RPMI8226 (cell line): ENCODE measurements around the gene IL17C.
"Not testable (repeated sequence)": the region's sequence is repeated elsewhere in the genome, so short reads cannot be mapped to it uniquely, and the experiment has no call there.

ENCODE experiments used
- DNase-seq: peaks from one replicate; pipeline ENCODE4 v3.0.0-alpha.2; 2015

The IL17C gene

DNA sequence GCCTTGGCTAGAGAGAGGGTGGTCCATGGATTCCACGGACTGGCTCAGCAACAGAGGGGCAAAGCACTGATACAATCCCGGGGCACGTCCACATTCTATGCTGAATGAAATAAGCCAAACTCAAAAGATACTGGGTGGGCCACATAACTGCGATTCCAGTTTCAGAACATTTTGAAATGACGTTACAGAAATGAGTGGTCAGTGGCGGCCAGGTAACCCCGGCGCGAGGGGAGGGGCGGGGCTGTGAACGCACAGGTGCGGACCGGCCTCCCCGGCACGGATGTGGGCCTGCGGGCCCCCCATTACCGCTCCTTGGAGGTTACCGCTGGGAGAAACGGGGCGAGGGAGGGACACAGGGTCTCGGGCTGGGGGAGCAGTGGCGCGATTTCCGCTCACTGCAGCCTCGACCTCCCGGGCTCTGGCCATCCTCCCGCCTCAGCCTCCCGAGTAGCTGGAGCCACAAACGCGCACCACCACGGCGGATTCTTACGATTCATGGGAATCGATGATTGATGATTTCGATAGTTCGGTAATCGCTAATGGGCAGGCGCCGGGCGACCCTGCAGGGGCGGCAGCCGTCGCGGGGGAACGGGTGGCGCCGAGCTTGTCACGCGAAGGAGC, 24.0 kb downstream of the IL17C start:
- DNase-seq: no peak

DNA sequence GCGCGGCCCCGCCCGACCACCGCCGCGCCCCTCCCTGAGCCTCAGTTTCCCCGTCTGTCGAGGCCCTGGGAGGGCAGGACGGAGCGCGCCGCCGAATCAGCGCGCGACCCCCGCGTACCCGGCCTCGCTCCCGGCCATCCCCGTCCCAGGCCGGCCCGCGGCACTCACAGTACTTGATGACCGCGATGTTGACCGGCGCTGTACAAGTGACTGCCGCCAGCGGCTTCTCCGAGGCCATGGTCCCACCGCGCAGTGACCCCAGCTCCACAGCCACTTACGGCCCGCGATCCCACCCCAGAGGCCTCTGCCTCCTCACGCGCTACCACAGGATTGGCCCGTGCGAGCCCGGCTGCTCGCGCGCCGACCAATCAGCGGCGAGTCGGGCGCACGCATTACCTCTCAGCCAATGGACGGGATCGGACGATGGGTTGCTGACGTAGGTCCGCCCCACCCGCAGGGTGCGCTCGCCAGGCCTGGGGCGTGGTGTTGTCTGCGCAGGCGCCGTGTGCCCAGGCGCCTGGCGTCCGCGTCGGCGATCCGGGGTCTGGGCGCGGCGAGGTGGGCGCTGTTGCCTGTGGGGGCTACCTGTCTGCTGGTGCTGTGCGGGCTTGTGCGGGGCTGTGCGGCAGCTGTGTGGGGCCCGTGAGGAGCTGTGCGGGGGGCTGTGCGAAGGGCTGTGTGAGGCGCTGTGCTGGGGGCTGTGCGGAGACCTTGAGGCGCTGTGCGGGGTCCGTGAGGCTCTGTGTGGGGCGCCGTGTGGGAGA, 24.7 kb downstream of the IL17C start, which contains the start of gene MVD:
Gene MVD, minus strand, starts transcription at position 249 of the 764 bp plus-strand sequence. Its CDS starts 11 bp downstream, at position 238.
- DNase-seq: peak; percentile 95

DNA sequence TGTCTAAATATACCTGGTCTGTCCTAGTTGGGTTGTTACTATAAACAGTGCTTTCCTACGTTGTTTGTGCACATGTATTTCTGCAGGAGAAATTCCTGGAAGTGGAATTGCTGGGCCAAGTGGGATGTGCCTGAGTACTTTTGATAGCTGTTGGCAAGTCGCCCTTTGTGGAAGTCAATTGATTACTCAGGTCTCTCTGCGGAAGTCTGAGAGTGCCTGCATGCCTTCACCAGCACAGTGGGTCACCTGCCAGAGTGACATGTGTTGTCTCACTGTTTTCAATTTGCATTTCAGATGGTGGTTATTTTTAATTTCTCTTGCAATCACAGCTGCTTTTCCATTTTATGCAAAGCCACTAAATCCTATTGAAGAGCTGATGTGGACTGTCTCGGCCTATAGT, 26.8 kb downstream of the IL17C start:
- DNase-seq: no peak

DNA sequence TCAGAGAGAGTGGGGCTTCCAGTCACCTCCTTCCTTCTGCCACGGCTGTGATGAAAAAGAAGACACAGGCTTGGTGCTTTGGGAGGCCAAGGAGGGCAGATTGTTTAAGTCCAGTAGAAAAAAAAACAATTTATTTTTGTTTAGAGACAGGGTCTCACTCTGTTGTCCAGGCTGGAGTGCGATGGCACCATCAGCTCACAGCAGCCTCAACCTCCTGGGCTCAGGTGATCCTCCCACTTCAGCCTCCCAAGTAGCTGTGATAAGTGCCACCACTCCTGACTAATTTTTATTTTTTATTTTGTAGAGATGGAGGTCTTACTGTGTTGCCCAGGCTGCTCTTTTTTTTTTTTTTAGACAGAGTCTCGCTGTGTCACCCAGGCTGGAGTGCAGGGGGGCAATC, 27.2 kb downstream of the IL17C start:
- no peak for DNase-seq

DNA sequence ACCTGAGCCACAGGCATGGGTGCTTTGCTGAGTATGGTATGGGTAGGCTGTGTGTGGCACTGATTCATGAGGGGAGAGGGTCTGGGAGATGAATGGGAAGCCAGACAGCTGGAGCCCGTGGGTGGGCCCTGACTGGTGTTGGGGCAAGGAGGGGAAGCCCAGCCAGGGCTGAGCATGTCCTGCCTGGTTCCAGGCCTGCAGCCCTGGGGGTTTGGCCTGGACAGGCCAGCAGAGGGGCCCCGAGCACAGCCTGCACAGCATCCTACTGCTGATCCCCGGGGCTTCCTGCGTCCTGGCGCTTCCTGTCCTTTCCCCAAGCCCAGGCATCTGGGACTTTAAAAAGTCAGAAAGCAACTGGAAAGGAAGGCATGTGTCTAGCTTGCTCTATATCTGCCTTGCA, 29.1 kb downstream of the IL17C start:
- DNase-seq: no peak

DNA sequence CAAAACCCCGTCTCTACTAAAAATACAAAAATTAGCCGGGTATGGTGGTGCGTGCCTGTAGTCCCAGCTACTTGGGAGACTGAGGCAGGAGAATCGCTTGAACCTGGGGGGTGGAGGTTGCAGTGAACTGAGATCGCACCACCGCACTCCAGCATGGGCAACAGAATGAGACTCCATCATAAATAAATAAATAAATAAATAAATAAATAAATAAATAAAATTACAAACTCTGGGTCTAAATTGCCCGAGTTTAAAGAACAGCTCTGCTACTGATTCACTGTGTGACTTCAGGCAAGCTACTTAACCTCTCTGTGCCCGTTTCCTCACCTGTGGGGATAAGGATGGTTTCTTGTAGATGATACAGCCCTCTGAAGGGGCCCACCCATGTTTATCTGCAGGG, 31.1 kb downstream of the IL17C start:
- not testable (repeated sequence) for DNase-seq

DNA sequence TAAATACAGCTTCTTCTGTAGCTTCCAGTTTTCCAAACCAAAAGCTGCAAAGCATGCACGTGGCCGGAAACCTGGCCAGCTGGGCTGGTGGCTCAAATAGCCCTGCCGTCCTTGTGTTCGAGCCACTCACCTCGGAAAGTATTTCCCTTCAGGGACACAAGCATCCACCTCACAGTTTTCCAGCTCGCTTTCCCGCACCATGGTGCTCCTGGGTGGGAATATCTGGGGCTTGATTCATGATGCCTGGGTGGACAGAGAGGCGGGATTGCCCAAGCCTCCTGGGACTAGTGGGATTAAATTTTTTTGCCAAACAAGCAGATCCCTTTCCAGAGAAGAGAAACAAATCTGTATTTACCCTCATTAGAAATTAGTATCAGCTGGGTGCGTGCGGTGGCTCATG, 31.6 kb downstream of the IL17C start:
- DNase-seq: no peak

DNA sequence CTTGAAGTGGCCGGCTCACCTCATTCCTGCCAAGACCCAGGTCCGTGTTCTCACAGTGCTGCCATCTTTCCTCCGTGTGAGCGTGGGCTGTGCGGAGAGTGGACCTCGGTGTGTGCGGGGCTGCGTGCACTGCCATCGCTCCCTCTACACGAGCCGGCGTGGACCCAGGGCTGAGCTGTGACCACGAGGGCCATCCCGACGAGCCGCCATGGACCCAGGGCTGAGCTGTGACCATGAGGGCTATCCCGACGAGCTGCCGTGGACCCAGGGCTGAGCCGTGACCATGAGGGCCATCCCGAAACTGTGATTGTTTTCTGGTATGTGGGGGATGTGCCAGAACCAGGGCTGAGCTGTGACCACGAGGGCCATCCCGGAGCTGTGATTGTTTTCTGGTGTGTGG, 33.4 kb downstream of the IL17C start:
- no peak for DNase-seq

DNA sequence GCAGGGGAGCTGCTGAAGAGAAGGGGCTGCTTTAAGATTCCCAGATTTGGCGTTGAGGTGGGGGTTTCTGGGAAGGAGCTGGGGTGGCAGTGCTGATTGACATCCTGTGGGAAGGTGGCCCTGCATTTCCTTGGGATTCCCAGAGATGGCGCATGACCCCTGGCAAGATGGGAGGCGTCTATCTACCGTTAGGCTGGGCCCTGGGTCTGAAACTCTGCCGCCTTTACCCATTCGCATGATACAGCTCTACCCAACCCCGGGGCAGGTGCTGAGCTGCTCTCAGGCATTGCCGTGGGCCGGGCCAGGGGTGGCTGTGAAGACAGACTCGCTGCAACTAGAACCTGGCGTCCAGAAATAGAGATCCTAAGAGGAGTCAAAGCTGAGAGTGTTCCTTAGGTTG, 34.4 kb downstream of the IL17C start:
- no peak for DNase-seq

DNA sequence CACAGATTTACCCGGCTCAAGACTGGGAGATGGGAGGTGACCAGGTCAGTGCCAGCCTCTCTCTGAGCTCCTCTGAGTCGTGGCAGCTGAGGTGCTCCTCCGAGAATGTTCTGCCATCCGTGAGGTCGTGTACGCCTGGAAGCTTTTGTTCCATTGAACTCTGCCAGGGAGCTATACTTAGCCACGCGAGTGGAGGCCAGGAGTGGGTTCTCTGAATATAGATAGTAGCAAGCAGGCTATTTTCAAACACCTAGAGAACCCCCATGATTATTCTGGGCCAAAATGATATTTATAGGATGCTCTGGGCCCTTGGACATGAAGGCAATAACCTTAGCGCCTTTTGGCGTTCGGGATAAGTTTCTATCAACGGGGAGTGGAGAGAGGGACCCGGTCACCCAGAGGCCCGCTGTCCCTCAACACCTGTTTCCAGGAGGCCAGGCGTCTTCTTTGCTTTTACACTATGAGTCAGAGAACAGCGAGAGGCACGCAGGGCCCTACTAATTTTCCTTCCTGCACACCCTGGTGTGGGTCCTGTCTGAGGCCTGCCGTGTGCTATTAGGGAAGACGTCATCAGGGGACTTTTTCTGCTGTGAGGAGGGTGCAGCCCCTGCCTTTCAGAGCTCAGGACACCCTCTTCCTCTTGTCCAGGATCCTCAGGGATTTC, 35.5 kb downstream of the IL17C start:
- no peak for DNase-seq

DNA sequence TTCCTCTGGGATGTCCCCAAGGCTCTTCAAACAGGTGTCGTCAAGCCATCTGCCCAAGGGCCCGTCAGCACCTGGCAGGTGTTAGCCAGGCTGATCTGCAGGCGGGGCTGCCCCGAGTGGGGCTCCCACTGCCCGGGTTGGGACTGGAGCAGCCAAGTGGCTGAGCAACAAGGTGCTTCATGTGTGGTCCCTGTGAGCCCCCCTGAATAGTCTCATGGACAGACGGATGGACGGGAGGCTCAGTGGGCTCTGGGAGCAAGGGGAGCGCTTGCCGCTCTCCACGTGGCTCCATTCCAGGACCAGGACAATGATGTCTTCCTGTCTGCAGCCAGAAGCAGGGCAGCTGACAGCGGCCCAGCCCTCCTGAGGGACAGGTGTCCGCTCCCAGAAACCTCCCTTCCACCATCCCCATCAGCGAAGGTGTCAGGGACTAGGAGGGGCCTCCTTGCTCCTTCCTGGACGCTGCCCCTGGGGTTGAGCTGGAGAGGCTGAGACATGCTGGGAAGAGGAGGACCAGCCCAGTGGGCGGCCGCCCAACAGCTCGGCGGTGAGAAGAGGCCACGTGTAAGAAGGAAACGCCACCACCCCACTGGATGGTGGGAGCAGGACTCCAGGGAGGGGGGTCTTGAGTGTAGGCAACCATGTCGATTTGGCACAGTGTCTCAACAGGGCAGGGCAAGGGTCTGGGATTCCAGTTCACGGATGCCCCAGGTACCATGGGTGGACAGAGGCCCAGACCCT, 38.3 kb downstream of the IL17C start:
- no peak for DNase-seq

DNA sequence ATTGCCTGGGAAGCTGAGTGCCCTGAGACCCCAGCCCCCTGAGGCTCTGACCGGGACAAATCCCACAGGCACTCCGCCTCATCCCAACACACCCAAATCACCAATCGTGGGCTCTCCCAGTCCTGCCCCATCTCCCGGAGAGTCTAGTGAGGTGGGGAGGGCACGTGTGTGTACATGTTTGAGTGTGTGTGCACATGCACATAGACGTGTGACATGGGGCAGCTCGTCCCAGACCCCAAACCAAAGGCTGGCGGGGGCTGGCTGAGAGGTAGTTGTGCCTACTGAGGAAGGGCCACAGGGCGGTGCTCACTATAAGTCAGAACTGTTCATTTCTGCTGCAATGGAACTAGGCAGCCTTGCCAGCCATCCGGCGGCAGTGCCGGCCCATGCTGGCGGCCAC, 39.3 kb downstream of the IL17C start:
- no peak for DNase-seq

DNA sequence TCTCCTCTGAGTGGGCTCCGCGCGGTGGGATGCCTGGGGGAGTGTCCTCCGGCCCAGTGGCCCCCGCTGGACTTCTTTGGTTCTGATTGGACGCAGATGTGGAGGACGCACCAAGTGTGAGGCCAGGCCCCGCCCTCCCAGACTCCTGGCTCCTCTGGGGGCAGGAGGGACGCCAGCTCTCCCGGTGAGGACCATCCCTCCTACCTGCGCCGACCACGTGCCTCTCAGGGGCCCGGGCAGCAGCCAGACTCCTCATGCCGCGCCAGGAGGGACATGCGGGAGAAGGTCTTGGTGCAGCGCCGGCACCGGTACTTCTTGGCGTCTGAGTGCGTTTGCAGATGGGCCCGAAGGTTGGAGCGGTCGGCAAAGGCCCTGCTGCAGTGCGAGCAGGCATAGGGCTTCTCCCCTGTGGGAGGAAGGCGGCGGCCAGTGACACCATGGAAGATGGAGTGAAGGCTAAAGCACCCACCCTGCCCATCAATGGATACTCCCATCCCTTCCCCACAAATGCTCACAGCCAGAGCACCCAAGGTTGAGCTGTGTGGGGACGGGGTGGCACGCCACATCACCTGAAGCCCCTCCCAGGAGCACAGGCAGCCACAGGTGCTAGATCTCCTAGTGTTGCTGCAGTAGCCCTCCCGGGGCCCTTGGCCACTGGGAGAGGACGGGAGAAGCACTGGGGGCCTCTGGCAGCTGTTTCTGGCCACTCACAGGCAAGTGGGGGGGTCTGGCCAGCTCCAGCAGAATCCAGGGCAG, 40.0 kb downstream of the IL17C start:
- DNase-seq: no peak

DNA sequence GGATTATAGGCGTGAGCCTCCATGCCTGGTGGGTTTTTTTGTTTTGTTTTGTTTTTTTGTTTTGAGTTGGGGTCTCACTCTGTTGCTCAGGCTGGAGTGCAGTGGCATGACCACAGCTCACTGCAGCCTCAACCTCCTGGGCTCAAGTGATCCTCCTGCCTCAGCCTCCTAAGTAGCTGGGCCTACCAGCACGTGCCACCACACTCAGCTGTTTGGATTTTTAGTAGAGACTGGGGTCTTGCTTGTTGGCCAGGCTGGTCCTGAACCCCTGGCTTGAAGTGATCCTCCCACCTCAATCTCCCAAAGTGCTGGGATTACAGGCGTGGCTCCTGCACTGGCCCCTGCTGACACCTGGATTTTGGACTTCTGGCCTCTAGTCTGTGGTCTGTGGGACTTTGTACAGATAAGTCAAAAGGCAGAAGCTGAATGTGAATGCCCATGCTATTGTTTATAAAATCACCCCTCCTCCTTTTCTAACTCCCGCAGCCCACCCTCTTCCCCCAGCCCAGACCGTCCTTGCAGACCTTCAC, 42.2 kb downstream of the IL17C start:
- DNase-seq: no peak

DNA sequence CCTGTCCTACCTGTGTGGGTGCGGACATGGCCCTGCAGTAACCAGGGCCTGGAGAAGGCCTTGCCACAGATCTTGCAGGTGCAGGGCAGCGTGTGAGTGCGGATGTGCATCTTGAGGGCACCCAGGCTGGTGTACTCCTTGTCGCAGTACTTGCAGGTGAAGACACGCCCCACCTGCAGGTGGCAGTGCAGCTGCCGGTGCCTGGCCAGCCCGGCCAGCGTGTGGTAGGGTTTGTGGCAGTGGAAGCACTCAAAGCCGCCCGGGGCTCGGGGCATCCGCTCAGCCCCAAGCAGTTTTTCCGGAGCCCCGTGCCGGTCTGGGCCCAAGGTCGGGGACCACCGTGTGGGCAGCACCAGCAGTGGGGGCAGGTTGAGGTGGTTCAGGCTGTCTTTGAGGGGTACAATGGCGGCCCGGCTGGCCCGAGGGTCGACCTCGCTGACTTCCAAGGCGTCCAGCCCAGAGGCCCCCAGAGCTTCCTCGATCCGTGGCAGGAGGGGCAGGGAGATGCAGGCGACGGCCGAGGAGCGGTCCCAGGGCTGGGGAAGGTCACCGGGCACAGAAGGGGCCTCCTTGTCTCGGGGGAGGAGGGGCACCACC, 42.8 kb downstream of the IL17C start:
- peak; percentile 92 for DNase-seq

DNA sequence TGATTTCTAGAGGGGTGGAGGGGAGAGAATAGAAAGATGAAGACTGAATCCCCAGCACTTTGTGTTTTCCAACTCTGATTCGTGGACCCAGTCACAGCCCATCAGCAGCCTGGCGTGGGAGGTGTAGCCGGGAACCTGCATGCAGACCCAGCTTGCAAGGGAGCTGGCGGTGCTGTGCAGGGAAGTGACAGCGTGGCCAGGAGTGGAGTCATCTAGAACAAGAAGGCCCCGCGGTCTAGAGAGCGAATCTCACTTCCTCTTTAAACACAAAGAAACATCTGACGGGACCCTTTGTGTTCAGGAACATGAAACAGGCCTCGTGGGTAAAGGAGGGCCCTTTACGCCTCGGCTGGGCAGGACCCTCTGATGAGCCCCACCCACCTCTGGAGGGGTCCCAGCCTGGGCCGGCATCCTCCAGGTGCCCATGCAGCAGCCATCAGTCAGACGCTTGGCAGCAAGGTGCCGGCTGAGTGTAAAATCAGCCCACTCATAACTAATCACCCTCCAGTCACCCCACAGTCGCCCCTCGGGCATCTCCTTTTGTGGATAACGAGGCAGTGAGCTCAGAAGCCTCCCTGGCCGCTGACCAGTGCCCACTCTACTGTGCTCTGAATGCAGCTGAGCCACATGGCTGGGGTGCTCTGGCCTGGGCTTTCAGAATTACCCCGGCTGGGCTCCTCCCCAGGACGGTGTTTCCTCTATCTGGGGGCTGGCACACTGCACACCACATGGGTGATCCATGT, 43.5 kb downstream of the IL17C start:
- peak; percentile 90 for DNase-seq

DNA sequence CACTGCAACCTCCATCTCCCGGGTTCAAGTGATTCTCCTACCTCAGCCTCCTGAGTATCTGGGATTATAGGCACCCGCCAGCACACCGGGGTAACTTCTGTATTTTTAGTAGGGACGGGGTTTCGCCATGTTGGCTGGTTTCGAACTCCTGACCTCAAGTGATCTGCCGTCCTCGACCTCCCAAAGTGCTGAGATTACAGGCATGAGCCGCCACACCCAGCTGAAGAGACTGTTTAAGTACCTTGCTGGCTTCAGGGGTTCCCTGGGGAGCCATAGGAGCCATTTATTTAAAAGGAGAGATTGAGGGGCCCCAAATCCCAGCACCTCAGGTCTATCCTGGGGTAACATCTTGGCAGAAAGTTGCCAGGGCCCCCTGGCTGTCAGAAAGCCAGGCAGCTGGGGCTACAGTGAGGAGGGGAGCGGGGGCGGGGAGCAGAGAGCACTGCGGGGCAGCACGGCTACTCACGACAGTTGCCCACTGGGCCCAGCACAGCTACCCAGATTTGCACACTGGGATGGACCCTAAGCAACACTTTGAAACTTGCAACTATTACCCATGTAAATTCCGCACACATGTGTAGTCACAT, 46.3 kb downstream of the IL17C start:
- DNase-seq: peak; percentile 66

DNA sequence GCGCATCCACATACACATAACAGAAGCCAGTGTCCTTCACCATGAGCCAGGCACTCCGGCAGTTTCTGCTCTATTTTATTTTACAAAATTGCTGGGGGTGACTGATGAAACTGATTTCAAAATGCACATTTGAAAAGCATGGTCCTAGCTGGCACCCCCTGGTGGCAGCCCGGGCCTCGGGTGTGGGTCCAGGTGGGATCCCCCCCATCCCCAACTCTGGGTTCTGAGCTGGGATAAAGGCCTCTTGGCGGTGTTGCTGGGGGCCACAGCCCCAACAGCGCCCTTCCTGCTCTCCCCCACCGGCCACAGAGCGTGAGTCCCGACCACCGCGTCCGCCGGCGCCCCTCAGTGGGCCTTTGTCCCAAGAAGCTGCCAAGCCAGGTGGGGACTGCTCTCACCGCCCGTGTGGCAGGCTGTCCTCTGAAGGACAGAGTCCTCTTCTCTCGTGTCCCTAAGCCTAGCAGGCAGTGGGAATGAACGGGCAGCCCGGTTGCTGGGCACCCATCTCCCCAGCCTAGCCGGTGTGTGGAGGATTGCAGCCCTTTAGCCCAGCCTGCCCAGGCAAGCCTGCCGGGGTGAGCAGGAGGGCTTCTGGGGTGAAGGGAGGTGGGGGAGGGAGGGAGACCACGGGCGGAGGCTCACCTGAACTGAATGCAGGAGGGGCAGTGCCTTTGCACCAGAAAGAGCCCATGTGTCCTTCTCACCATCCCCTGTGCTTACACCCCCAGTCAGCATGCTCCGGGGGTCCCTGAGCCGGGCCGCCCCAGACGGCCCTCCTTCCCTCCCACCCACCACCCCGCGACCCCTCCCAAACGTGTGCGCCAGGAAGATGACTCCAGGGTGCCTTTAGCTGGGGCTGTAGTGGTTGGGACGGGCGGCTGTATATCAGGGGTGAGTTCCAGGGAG, 47.0 kb downstream of the IL17C start:
- peak; percentile 77 for DNase-seq

DNA sequence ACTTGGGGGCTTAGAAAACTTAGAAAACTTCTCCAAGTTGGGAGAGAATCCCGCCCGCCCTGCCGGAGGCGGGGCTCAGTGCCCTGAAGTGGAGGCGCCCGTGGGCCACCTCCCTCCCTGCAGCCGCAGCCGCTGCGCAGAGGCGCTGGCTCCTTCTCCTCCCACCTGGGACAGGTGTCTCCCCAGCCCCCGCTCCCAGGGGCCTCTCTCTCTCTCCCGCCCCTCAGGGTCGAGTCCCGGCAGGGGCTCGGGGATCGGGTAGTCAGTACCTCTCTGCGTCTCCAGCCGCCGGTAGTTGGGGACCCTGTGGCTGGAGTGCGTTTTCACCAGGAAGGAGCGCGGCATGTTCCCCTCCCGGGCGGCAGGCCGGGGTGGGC, 47.7 kb downstream of the IL17C start:
- peak; percentile 84 for DNase-seq
